ENCODE data around the gene DCLRE1C. TPM values are rescaled to one million over a fixed set of nuclear protein-coding genes. Genes with fewer than 3 reads are reported as not detected.

DCLRE1C gene
- total and polyA plus RNA-seq, 4 donors: 0.93 to 9.9 (median 3.1) TPM

DNA sequence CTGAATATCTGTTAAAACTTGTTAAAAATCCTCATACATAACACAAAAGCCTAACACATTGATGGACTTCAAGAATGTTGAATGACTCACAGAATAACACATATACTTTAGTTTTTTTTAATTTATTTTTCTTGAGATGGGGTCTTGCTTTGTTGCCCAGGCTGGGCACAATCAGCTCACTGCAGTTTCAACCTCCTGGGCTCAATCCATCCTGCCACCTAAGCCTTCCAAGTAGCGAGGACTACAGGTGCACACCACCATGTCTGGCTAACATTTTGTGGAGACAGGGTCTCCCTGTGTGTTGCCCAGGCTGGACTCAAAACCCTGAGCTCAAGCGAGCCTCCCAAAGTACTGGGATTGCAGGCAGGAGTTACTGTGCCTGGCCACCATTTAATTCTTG, 47.1 kb downstream of the DCLRE1C start:
- Histone ChIP-seq H3K9me3 (ENCODE audit: control insufficient read depth in 4 of 4, low read length in 3 of 4) (no peaks in the 10 kb centered on the region), H3K27me3 (ENCODE audit: control insufficient read depth in 4 of 4, insufficient read depth in 4 of 4, low read length in 3 of 4) (no peaks in the 10 kb centered on the region), H3K4me3 (ENCODE audit: low read depth in 1 of 3, low read length in 3 of 3) (no peak overlapping the region), H3K9ac (ENCODE audit: low read depth in 1 of 2, low read length in 2 of 2) (no peak overlapping the region), H3K27ac (ENCODE audit: low read depth in 1 of 2, low read length in 2 of 2) (no peak overlapping the region), H3K4me1 (ENCODE audit: control insufficient read depth in 4 of 4, insufficient read depth in 4 of 4, low read length in 3 of 4) (no peaks in the 10 kb centered on the region), H3K36me3 (ENCODE audit: control insufficient read depth in 4 of 4, insufficient read depth in 3 of 4, low read depth in 1 of 4, low read length in 3 of 4) (peaks cover 0 to 19% (median 6%) of the 10 kb centered on the region in 4 donors)
- TF ChIP-seq, protein P1, sequence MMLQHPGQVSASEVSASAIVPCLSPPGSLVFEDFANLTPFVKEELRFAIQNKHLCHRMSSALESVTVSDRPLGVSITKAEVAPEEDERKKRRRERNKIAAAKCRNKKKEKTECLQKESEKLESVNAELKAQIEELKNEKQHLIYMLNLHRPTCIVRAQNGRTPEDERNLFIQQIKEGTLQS (IDR thresholded peaks at IDR 0.05): no peak
- TF ChIP-seq HNF4A (conservative IDR thresholded peaks at IDR 0.05) (no peak), TAF1 (conservative IDR thresholded peaks at IDR 0.05) (no peak), NR2F2 (IDR thresholded peaks at IDR 0.05) (no peak), YY1 (IDR thresholded peaks at IDR 0.05) (no peak), GABPA (IDR thresholded peaks at IDR 0.05 in 1 of 2, conservative IDR thresholded peaks at IDR 0.05 in 1 of 2) (no peak), HNF4G (IDR thresholded peaks at IDR 0.05) (no peak)
- 100% methylated on average over 2 of the region's 2 CpGs for WGBS
- no peak for DNase-seq (ENCODE audit: low spot score)

DNA sequence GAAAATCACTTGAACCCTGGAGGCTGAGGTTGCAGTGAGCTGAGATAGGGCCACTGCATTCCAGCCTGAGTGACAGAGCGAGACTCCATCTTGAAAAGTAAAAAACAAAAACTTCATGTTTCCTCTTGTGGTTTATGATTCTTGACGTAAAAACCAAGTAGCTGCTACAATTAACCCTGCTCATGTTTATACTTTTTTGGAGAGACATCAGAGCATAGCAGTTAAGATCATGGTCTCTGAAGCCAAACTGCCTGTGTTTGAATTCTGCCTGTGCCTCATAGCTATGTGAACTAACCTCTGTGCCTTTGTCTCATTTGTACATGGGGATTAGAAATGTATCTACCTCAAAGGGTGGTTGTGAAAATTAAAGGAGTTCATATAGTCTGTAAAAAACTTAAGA, 48.0 kb downstream of the DCLRE1C start:
- TF ChIP-seq EGR1 (IDR thresholded peaks at IDR 0.05; ENCODE audit: low read depth in 2 of 2) (no peak), HNF4G (IDR thresholded peaks at IDR 0.05) (no peak), GABPA (IDR thresholded peaks at IDR 0.05 in 1 of 2, conservative IDR thresholded peaks at IDR 0.05 in 1 of 2) (no peak), RXRA (IDR thresholded peaks at IDR 0.05) (no peak)
- TF ChIP-seq, protein P1 (IDR thresholded peaks at IDR 0.05): no peak
- TF ChIP-seq, protein P2, sequence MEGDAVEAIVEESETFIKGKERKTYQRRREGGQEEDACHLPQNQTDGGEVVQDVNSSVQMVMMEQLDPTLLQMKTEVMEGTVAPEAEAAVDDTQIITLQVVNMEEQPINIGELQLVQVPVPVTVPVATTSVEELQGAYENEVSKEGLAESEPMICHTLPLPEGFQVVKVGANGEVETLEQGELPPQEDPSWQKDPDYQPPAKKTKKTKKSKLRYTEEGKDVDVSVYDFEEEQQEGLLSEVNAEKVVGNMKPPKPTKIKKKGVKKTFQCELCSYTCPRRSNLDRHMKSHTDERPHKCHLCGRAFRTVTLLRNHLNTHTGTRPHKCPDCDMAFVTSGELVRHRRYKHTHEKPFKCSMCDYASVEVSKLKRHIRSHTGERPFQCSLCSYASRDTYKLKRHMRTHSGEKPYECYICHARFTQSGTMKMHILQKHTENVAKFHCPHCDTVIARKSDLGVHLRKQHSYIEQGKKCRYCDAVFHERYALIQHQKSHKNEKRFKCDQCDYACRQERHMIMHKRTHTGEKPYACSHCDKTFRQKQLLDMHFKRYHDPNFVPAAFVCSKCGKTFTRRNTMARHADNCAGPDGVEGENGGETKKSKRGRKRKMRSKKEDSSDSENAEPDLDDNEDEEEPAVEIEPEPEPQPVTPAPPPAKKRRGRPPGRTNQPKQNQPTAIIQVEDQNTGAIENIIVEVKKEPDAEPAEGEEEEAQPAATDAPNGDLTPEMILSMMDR (IDR thresholded peaks at IDR 0.05; ENCODE audit: low read depth, low read length, missing input control): no peak
- no peak for DNase-seq (ENCODE audit: low spot score)
- H3K9ac ChIP-seq (ENCODE audit: low read depth in 1 of 2, low read length in 2 of 2): no peak overlapping the region
- no peaks in the 10 kb centered on the region for H3K9me3 ChIP-seq (ENCODE audit: control insufficient read depth in 4 of 4, low read length in 3 of 4)
- no peak overlapping the region for H3K27ac ChIP-seq (ENCODE audit: low read depth in 1 of 2, low read length in 2 of 2)
- no peak overlapping the region for H3K4me3 ChIP-seq (ENCODE audit: low read depth in 1 of 3, low read length in 3 of 3)
- H3K27me3 ChIP-seq (ENCODE audit: control insufficient read depth in 4 of 4, insufficient read depth in 4 of 4, low read length in 3 of 4): no peaks in the 10 kb centered on the region
- 91% methylated on average over 2 of the region's 2 CpGs for WGBS
- peaks cover 0 to 17% (median 6%) of the 10 kb centered on the region in 4 donors for H3K36me3 ChIP-seq (ENCODE audit: control insufficient read depth in 4 of 4, insufficient read depth in 3 of 4, low read depth in 1 of 4, low read length in 3 of 4)
- no peaks in the 10 kb centered on the region for H3K4me1 ChIP-seq (ENCODE audit: control insufficient read depth in 4 of 4, insufficient read depth in 4 of 4, low read length in 3 of 4)

DNA sequence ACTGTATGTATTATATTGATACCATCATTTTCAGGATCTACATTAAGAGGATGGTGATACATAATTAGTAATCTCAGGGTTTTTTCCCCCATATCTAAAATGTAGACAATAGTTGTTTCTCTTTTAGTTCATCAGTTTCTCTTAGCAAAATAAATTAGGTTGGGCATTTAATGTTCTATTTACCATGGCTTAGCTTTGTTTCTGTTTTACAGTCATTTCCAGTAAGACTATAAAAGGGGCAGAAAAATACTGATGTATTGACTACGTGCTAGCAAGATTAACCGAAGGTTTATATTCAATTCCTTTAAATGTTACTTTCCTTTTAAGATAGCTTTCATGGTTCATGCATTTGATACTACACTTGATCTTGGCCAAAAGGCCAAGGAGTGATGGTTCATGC, 49.0 kb downstream of the DCLRE1C start:
- 95% methylated on average over 2 of the region's 2 CpGs for WGBS
- Histone ChIP-seq H3K27me3 (ENCODE audit: control insufficient read depth in 4 of 4, insufficient read depth in 4 of 4, low read length in 3 of 4) (no peaks in the 10 kb centered on the region), H3K36me3 (ENCODE audit: control insufficient read depth in 4 of 4, insufficient read depth in 3 of 4, low read depth in 1 of 4, low read length in 3 of 4) (peaks cover 0 to 12% (median 7%) of the 10 kb centered on the region in 4 donors)

More for the DNA sequence above, 49.0 kb downstream of the DCLRE1C start:
- DNase-seq (ENCODE audit: low spot score): no peak
- H3K4me1 ChIP-seq (ENCODE audit: control insufficient read depth in 4 of 4, insufficient read depth in 4 of 4, low read length in 3 of 4): no peaks in the 10 kb centered on the region
- no peaks in the 10 kb centered on the region for H3K9me3 ChIP-seq (ENCODE audit: control insufficient read depth in 4 of 4, low read length in 3 of 4)
- no peak overlapping the region for H3K9ac ChIP-seq (ENCODE audit: low read depth in 1 of 2, low read length in 2 of 2)
- no peak overlapping the region for H3K4me3 ChIP-seq (ENCODE audit: low read depth in 1 of 3, low read length in 3 of 3)
- TF ChIP-seq HNF4G (IDR thresholded peaks at IDR 0.05): no peak
- TF ChIP-seq, protein P1 (IDR thresholded peaks at IDR 0.05): no peak
- TF ChIP-seq RAD21 (IDR thresholded peaks at IDR 0.05): no peak
- no peak for TF ChIP-seq YY1 (IDR thresholded peaks at IDR 0.05)
- H3K27ac ChIP-seq (ENCODE audit: low read depth in 1 of 2, low read length in 2 of 2): no peak overlapping the region
